Hypothalamus (tissue), 51 donors: ENCODE data around the gene GZMM.
A peak's percentile ranks its signal among the peaks of the same experiment; 100 is the strongest.

Source experiments
- DNase-seq, 51 donors: peaks; one replicate each; lab custom pipeline; 2025; lab: John Stamatoyannopoulos, UW

Gene GZMM

DNA sequence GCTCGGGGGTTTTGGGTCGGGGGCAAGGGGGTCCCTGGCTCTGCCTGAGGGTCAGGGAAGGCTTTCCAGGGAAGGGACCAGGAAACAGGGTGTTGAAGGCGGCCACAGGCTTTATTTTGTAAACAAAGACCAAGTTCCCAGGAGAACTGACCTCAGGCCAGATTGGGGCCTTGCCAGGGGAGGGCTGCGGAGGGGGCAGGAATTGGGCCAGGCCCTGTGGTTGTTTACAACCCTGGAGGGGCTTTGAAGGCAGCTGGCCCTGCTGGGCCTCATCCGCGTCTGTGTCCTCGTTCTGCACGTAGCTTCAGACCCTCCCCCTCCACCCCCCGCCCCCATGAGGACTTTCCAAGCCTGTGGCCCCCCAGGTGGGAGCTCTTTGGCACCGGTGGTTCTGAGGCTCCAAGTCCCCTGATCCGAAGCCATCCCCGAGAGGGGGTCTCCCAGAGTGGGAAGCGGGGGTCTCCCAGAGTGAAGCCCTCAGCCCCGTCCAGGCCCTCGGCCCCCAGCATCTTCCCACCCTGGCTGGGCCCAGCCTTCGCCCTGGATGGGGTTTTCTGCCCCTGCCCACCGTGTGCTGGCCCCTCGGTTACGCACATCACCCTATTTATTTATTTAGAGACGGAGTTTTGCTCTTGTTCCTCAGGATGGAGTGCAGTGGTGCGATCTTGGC, 15.1 kb downstream of the GZMM start:
- DNase-seq = peak in 16 of 51 donors; percentile 7 to 54 (median 26)

DNA sequence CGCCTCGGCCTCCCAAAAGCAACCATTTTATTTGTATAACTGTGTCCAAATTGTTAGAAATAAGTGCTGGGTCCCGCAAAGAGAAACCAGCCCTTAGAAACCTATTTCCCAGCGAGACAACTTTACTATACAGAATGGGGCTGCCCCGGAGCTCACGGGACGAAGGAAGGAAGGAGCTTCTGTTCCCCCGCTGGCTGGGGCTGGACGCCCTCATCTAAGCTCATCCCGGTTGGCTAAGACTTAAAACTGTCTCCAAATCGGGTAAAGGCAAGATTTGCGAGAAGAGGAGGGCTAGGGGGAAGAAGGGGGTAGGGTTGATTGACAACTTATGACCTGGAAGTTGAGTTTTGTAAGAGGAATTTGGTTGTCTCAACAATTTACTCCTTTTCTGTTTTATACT, 16.3 kb downstream of the GZMM start:
- DNase-seq = no peak

- no peak for DNase-seq
Observed at GRCh38 chr19:566403-566802, 22.6 kb downstream of the GZMM start.

DNA sequence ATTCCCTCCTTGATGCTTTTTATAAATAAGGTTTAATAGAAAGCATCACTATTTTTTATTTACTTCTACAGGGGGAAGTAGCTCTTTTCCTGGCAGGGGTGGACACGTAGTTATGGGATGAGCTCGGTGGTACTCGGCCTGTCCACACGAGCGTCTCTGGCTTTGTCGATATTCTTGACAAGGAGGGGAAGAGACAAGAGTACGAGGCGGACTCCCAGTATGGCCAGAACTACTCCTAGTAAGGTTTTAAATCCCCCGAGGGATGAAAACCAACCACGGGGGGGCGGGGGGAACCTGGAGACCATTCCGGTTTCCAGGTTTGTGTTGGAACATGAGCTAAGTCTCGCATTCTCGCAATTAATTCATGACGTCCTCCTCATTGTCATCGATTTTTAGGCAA, 23.0 kb downstream of the GZMM start:
- no peak for DNase-seq

DNA sequence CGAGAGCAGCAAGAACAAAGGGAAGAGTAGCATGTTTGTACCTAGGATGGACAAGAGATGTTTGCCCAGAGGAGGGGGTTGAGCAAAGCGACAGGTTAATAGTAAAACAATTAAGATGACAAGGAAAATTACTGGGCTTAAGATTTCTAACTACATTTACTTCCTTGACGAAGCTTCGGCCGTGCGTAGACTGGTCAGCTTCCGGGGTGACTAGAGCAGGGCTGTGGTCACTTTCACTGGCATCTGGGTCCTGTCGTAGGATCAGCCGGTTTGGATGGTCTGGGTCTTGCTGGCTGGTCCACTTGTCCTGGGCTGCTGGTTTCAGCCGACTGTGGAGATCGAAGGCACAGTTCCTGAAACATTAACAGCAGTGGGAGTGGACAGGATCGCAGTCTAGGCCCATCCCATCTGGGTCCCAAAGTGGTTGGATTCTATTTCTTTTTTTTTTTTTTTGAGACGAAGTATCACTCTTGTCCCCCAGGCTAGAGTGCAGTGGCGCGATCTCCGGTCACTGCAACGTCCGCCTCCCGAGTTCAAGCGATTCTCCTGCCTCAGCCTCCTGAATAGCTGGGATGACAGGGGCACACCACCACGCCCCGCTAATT, 23.5 kb downstream of the GZMM start:
- no peak for DNase-seq

- DNase-seq = no peak
Observed at GRCh38 chr19:570251-570686, 26.4 kb downstream of the GZMM start.

DNA sequence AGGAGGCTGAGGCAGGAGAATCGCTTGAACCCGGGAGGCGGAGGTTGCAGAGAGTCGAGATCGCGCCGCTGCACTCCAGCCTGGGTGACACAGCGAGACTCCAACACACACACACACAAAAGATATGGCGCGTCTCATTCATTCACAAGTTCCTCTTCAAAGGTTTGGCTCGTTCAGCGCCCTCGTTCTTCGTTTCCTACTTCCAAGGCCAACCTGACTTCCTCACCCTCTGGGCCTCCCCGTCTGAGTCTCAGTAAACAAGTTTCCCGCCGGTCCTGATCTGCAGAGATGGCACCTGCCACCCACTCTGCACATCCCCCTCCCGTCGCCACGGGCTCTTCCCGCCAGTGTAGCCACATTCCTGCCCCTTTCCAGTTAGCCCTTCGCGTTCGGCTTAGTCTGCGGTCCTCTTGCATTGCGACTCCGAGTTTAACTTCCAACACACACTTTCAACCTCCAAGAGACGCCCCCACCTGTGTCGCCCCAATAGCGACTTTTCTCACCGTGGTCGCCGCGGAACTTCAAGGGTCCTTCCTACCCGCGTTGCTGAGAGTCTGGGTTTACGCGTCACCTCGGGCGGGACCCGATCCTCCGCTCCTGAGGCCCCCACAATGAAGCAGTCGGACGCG, 27.2 kb downstream of the GZMM start:
- DNase-seq = peak in 1 of 51 donors; percentile 31

- DNase-seq = peak in 1 of 51 donors; percentile 15
Observed at GRCh38 chr19:571566-571974, 27.7 kb downstream of the GZMM start.

GRCh38 chr19:572140-572742, 28.4 kb downstream of the GZMM start, which contains the start of gene BSG:
Gene BSG (plus strand): TSS chr19:572596. CDS start chr19:572635, 39 bp downstream.
- DNase-seq = peak; percentile 75 to 98 (median 94)

DNA sequence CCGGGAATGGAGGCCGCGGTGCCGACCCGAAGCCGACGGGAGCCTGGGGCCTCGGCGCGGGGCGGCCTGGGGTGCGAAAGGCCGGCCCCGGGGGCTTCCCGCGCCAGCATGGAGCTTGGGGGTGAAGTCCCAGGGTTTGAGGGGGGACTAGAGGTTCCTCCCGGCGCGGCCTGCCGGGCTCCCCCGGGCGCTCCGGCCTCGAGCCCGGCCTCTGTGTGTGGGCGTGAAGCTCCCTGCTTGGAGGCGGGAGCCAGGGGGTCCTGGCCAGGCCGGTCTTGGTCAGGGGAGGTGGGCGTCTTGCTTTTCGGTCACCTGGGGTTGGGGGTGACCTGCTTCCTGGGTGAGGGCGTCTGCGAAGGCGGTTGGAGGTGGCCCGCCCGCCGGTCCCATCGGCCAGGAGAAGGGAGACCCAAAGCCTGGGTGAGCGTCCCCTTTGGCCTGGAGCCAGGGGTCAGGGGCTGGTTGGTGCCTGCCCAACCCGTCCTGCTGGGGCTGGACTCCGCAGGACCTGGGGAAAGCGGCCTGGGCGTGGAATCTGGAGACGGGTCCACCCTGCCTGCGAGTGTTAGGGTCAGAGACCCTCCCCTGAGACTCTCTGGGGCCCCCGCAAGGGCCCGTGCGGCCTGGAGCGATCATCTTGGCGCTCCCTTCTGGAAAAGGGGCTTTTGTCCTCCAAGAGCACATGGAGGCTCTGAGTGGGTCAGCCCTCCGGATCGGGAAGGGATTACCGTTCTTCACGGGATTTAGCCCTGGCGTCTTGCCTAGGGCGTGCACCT, 29.1 kb downstream of the GZMM start:
- peak in 12 of 51 donors; percentile 23 to 59 (median 40) for DNase-seq

- no peak for DNase-seq
Observed at GRCh38 chr19:573519-573825, 29.6 kb downstream of the GZMM start.

- DNase-seq = peak in 19 of 51 donors; percentile 22 to 76 (median 42)
Observed at GRCh38 chr19:574658-575526, 31.0 kb downstream of the GZMM start.

- peak in 26 of 51 donors; percentile 18 to 70 (median 44) for DNase-seq
Observed at GRCh38 chr19:575527-576506, 32.0 kb downstream of the GZMM start.

DNA sequence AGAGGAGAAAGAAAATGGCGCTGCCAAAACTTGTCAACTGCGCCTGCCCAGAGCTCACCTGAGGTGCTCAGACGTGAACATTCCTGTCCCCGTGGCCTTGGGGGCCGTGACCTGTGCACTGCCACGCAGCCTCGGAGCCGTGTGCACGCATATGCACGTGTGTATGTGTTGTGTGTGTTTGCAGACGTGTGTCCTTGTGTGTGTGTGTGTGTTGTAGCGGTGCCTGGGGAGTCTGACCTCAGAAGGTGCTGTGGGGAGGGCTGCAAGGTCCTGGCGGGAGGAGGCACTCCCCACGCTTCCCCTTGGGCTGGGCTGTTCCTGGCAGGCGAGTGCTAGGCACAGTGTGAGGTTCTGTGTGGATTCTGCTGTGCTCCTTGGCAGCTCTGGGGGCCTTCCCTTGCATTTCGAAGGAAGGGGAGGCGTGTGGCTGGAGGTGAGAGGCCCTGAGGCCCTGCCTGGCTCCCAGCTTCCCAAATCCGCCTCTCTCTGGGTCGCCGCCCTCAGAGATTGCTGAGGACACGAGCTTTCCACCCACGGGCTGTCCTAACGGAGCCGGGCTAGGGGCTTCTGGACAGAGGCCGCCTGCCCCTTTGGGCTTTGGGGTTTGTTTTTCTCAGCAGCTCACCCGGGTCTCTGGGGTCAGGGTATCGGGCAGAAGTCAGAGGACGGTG, 33.0 kb downstream of the GZMM start:
- DNase-seq = no peak

GRCh38 chr19:577439-578392, 33.9 kb downstream of the GZMM start:
- DNase-seq = no peak

DNA sequence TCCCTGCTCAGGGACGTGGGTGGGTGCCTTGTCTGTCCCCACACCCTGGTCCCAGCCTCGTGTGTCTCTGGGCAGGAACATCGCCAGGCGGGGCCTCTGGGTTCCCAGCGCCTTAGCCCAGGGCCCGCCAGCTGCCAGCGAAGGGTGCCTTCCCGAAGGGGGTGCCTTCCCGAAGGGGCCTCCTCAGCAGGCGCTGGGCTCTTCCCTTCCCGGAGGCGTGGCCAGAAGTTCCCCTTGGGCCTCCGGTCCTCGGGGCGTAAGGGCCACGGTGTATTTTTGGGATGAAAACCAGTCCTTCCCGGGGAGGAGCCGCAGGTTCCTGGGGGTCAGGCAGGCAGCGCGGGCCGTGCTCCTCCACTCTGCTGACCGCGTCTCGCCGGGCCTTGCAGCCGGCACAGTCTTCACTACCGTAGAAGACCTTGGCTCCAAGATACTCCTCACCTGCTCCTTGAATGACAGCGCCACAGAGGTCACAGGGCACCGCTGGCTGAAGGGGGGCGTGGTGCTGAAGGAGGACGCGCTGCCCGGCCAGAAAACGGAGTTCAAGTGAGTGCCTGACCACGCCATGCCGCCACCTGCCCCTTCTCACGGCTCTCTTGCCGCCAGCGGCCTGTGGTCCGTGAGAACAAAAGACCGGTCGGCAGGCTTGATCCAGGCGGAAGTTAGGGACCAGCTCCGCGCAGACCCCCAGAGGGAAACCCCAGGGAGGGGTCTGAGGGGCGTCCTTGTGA, 35.4 kb downstream of the GZMM start:
- DNase-seq = no peak
